Psoas muscle (tissue), 8 donors: ENCODE measurements around the gene STK17A. TPM values are rescaled to one million over a fixed set of nuclear protein-coding genes. Genes with fewer than 3 reads are reported as not detected.
A peak's percentile ranks its signal among the peaks of the same experiment; 100 is the strongest.

Experiments used
- ATAC-seq, 4 donors: fragments of 200-7000 bp; cut with Tn5 transposase; one replicate each; pipeline ENCODE4 v1.9.1; 2020; ENCODE audit warnings: moderate library complexity in 3 of 4, mild to moderate bottlenecking in 2 of 4
- DNase-seq, 2 donors: peaks; one replicate each; pipeline ENCODE4 v3.0.0-alpha.2; 2020
- H3K27ac ChIP-seq: fragments of 200-600 bp; one replicate; pipeline ENCODE4 v1.8.0; 2022
- H3K27me3 ChIP-seq, 3 donors: fragments of 200-600 bp in 1 of 3; one replicate each; pipeline versions ENCODE4 v1.6.1 to v1.8.0; 2013 to 2022; ENCODE audit warnings: low read length in 2 of 3, mild to moderate bottlenecking in 2 of 3, moderate library complexity in 1 of 3; ENCODE audit not compliant: insufficient read depth in 3 of 3
- H3K36me3 ChIP-seq, 2 donors: fragments of 200-600 bp in 1 of 2; one replicate each; pipeline versions ENCODE4 v1.6.1 to v1.8.0; 2013 to 2022; ENCODE audit warnings: low read depth in 1 of 2, mild to moderate bottlenecking in 1 of 2, moderate library complexity in 1 of 2; ENCODE audit not compliant: insufficient read depth in 1 of 2
- H3K4me1 ChIP-seq: fragments of 200-600 bp; one replicate; pipeline ENCODE4 v1.8.0; 2022
- H3K4me3 ChIP-seq: fragments of 200-600 bp; one replicate; pipeline ENCODE4 v1.8.0; 2022; ENCODE audit warnings: mild to moderate bottlenecking
- H3K9me3 ChIP-seq: fragments of 200-600 bp; one replicate; pipeline ENCODE4 v1.8.0; 2022
- WGBS, 3 donors: extraction: QIAGEN DNeasy Blood & Tissue Kit; methylation state at CpG; one replicate each; pipeline versions ENCODE4 v1.1.6 to v1.1.7; 2013; 5-methylcytosine and 5-hydroxymethylcytosine counted together
- intact Hi-C, 2 donors: fragments of 100-400 bp; cut with DNase I; formaldehyde crosslinking; loops; one replicate each; pipeline versions ENCODE4 v1.11.0 to v1.14.2; 2022
- polyA plus RNA-seq, 3 donors: library from polyadenylated mRNA; stranded (reverse); fragments of 200-250 nt; gene quantifications; one replicate each; pipeline ENCODE4 v1.2.3, GENCODE V29; 2013
- total RNA-seq, 4 donors: library from RNA; stranded (reverse); fragmentation: NEBNext Ultra II Directional in 2 of 4; extraction: Animal tissue kit (Norgen Biotek cat#: 25700) in 2 of 4; gene quantifications; one replicate each; pipeline versions ENCODE4 v1.2.1 to v1.2.4, GENCODE V29; 2021 to 2023
- TF ChIP-seq, protein P1 (sequence below): fragments of 200-600 bp; IDR thresholded peaks from one replicate; pipeline ENCODE4 v1.8.0; 2022; ENCODE audit warnings: antibody characterized with exemption
- donor health status: healthy with polysubstance abuse.
- donor health status: DM: no; HTN: no; CAD: no; lungs with moderate emphysema.
- donor health status: Bipolar disorder and iron deficiency.
- donor health status: healthy.
- donor health status: DM: yes; HTN: yes; CAD: no.
- donor health status: DM: no; HTN: no; CAD: no.
- donor health status: DM: no; HTN: no; CAD: no.
- donor health status: DM: yes; HTN: yes; CAD: no.

The STK17A gene
- total and polyA plus RNA-seq, 7 donors = 16.5 to 47.5 (median 21.4) TPM

DNA sequence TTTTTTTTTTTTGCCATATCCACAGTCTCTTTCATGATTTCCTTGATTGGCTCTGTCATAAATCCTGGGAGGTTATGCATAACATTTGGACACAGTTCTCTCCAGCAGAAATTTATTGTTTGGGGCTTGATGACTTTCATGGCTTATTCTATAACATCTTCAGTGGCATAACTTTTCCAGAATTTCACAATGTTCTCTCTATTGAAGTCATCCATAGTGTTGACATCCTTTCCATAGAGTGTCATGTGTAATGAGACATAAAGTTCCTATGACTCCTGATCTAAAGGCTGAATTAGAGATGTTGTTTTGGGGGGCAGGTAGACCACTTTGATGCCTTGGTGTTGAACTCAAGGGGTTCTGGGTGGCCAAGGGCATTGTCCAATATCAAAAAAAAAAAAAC, 36.7 kb upstream of the STK17A start:
- H3K27me3 ChIP-seq = no peaks in the 10 kb centered on the region
- no peaks in the 10 kb centered on the region for H3K4me1 ChIP-seq
- DNase-seq (no peak), ATAC-seq (no peak)
- no peak overlapping the region for H3K27ac ChIP-seq
- TF ChIP-seq, protein P1, sequence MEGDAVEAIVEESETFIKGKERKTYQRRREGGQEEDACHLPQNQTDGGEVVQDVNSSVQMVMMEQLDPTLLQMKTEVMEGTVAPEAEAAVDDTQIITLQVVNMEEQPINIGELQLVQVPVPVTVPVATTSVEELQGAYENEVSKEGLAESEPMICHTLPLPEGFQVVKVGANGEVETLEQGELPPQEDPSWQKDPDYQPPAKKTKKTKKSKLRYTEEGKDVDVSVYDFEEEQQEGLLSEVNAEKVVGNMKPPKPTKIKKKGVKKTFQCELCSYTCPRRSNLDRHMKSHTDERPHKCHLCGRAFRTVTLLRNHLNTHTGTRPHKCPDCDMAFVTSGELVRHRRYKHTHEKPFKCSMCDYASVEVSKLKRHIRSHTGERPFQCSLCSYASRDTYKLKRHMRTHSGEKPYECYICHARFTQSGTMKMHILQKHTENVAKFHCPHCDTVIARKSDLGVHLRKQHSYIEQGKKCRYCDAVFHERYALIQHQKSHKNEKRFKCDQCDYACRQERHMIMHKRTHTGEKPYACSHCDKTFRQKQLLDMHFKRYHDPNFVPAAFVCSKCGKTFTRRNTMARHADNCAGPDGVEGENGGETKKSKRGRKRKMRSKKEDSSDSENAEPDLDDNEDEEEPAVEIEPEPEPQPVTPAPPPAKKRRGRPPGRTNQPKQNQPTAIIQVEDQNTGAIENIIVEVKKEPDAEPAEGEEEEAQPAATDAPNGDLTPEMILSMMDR = no peak
- no peak overlapping the region for H3K4me3 ChIP-seq
- intact Hi-C loops = no loop called here
- H3K9me3 ChIP-seq = no peaks in the 10 kb centered on the region
- no peaks in the 10 kb centered on the region for H3K36me3 ChIP-seq

DNA sequence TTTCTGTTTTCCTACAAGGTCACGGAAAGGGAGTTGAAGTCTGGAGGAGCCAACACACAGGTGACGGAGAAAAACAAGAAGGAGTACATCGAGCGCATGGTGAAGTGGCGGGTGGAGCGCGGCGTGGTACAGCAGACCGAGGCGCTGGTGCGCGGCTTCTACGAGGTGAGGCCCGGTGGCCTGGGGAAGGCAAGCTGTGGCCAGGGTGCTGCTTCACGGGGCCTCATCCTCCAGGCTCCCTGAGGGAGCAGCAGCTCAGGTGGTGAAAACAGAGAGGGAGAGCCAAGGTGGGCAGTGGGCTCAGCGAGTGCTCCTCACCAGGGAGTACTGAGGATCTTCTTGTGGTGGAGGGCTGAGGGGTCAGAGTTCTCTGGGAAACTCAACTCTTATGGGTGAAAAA, 32.5 kb upstream of the STK17A start:
- TF ChIP-seq, protein P1 = no peak
- ATAC-seq (no peak), DNase-seq (no peak)
- intact Hi-C loops = no loop called here
- H3K27ac ChIP-seq = no peak overlapping the region
- no peaks in the 10 kb centered on the region for H3K4me1 ChIP-seq
- no peaks in the 10 kb centered on the region for H3K27me3 ChIP-seq
- WGBS, 3 donors = 92 to 95% (median 93%) methylated on average over 13 to 16 of the region's 16 CpGs
- no peaks in the 10 kb centered on the region for H3K9me3 ChIP-seq
- H3K4me3 ChIP-seq = no peak overlapping the region
- no peaks in the 10 kb centered on the region for H3K36me3 ChIP-seq

DNA sequence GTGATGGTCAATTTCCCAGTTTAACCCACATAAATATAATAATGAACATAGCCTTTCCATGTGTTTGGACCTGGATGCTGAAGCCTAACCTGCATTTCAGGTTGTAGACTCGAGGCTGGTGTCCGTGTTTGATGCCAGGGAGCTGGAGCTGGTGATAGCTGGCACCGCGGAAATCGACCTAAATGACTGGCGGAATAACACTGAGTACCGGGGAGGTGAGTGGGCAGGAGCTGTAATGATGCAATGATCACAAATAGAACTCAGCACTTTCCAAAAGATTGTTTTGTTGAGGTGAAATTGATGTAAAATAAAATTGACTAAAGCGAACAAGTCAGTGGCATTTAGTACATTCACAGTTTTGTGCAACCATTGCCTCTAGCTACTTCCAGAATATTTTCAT, 30.8 kb upstream of the STK17A start:
- TF ChIP-seq, protein P1 = no peak
- no peaks in the 10 kb centered on the region for H3K27me3 ChIP-seq
- WGBS, 3 donors = 90 to 91% (median 90%) methylated on average over 8 of the region's 8 CpGs
- H3K4me3 ChIP-seq = no peak overlapping the region
- ATAC-seq (no peak), DNase-seq (no peak)
- intact Hi-C loops = no loop called here
- H3K4me1 ChIP-seq = no peaks in the 10 kb centered on the region
- no peaks in the 10 kb centered on the region for H3K9me3 ChIP-seq
- H3K27ac ChIP-seq = no peak overlapping the region
- H3K36me3 ChIP-seq = no peaks in the 10 kb centered on the region

DNA sequence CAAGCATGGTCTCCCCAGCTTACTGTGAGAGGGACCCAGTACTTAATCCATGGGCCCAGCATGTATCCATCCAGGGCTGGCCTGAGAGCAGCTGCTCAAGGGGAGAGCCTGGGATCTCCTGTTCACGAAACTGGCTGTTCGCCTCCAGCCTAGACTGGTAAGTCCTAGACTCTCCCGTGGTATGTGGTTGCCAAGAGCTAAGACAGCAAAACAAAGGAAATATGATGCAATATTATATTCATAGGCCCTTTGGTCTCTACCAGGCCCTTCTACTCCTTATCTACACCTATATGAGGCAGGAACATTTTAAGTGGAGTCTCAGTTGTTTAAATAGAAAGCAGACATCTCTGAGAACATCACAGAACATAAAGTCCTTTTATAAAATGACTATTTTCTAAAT, 28.9 kb upstream of the STK17A start:
- no peak for DNase-seq
- no peak overlapping the region for H3K27ac ChIP-seq
- no peaks in the 10 kb centered on the region for H3K36me3 ChIP-seq
- 31 to 37% (median 34%) methylated on average over 3 of the region's 3 CpGs for WGBS, 3 donors
- intact Hi-C loops = no loop called here
- H3K27me3 ChIP-seq = no peaks in the 10 kb centered on the region
- ATAC-seq = peak in 2 of 4 donors; percentile 20 to 53
- H3K4me1 ChIP-seq = no peaks in the 10 kb centered on the region
- TF ChIP-seq, protein P1 = no peak
- no peaks in the 10 kb centered on the region for H3K9me3 ChIP-seq
- no peak overlapping the region for H3K4me3 ChIP-seq

DNA sequence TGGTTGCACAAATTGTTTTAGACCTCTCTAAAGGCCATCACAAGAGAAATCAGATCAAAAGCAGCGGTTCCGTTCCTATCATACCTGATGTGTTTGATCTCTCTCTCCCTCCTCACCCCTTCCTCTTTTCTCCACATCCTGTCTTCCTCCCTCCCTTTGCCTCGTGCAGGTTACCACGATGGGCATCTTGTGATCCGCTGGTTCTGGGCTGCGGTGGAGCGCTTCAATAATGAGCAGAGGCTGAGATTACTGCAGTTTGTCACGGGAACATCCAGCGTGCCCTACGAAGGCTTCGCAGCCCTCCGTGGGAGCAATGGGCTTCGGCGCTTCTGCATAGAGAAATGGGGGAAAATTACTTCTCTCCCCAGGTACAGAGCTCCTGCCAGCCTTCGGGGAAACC, 28.5 kb upstream of the STK17A start:
- Histone ChIP-seq H3K36me3 (no peaks in the 10 kb centered on the region), H3K4me3 (no peak overlapping the region), H3K27me3 (no peaks in the 10 kb centered on the region), H3K4me1 (no peaks in the 10 kb centered on the region), H3K9me3 (no peaks in the 10 kb centered on the region), H3K27ac (no peak overlapping the region)
- WGBS, 3 donors = 81 to 92% (median 84%) methylated on average over 15 of the region's 15 CpGs
- no peak for ATAC-seq
- no peak for DNase-seq
- TF ChIP-seq, protein P1 = no peak
- intact Hi-C loops = no loop called here
